Measurements from ENCODE around the gene FLNB. TPM values are rescaled to one million over a fixed set of nuclear protein-coding genes. Genes with fewer than 3 reads are reported as not detected.

FLNB gene
- total RNA-seq, 2 donors from 2014 or later, result 96.9 to 139 TPM

DNA sequence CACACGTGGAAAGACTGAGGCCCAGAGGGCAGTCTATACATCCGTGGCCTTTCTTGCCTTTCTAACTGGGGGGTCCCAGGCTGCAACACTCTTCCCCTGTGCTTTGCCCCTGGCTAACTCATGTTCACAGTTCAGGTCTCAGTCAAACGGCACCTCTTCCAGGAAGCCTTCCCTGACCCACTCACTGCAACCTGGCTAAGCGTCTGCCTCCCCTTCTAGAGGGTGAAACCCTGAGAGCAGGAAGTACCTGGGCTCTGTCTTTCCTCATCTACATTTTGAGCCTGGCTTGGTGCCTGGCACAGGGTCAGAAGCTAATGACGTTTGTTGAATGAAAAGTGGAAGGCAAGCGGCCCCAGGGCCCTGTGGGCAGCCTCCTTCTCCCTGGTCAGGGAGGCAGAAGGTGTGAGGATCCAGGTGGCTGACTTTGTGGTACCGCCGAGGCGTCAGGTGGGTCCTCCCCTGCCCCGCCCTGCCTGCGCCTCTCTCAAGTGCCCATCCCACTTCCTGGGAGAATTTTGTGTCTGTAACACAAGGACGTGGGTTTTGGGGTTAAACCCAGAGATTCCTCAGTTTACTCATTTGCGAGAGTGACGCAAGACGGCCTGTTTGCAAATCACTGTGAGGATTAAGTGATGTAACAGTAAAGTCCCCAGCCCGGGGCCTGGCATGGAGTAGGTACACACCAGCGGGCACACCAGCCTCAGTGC, 170.5 kb downstream of the FLNB start:
- DNase-seq (ENCODE audit: low spot score), result no peak
- no peak overlapping the region for H3K27ac ChIP-seq
- TF ChIP-seq, protein P1, sequence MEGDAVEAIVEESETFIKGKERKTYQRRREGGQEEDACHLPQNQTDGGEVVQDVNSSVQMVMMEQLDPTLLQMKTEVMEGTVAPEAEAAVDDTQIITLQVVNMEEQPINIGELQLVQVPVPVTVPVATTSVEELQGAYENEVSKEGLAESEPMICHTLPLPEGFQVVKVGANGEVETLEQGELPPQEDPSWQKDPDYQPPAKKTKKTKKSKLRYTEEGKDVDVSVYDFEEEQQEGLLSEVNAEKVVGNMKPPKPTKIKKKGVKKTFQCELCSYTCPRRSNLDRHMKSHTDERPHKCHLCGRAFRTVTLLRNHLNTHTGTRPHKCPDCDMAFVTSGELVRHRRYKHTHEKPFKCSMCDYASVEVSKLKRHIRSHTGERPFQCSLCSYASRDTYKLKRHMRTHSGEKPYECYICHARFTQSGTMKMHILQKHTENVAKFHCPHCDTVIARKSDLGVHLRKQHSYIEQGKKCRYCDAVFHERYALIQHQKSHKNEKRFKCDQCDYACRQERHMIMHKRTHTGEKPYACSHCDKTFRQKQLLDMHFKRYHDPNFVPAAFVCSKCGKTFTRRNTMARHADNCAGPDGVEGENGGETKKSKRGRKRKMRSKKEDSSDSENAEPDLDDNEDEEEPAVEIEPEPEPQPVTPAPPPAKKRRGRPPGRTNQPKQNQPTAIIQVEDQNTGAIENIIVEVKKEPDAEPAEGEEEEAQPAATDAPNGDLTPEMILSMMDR (IDR thresholded peaks at IDR 0.05), result no peak
- H3K36me3 ChIP-seq, result no peaks in the 10 kb centered on the region
- H3K4me3 ChIP-seq, result no peak overlapping the region
- H3K27me3 ChIP-seq (replicated peaks; ENCODE audit: insufficient read depth), result no peaks in the 10 kb centered on the region
- no peaks in the 10 kb centered on the region for H3K9me3 ChIP-seq
- H3K4me1 ChIP-seq (ENCODE audit: control insufficient read depth in 1 of 2, low read depth in 2 of 2), result peaks cover 14 to 37% of the 10 kb centered on the region in 2 donors
- ATAC-seq (ENCODE audit: insufficient number of reproducible peaks, low FRiP score, low read depth), result no peak

DNA sequence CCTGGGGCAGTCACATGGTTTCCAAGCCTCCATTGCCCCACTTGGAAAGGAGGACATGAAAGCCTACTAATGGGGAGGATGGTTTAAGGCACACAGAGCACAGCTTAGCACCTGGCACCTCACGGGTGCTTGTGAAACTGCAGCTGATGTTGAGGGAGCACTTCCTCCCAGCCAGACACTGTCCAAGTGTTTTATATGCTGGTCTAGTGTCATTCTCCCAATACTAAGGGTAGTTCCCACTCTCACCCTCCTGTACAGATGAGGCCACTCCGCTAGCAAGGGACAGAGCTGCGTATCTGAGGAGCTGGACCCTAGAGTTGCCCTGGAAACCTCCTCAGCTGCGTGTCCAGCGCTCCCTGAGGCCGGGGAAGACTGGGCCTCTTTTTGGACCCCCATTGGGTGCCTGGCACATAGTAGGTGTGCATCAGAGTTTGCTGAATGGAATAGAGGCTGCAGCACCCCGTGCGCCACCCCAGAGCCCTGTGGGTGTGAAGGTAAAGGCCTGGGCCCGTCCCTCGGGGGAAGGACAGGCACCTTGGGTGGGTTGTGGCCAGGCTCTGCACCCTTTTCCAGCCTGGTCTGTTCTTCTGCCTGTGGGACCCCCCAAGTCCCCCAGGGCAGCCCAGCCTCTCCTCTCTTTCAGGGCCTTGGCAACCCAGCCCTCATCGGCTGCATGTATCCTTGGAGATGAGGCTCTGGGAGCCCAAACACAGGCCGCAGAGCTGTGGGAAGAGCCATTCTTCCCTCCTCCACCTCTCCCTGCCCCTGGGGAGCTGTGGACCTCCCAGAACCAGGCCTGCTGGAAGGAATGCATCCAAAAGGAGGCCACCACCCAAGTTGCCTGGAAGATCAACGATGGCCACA, 171.2 kb downstream of the FLNB start:
- no peak for ATAC-seq (ENCODE audit: insufficient number of reproducible peaks, low FRiP score, low read depth)
- H3K4me3 ChIP-seq, result no peak overlapping the region
- H3K9me3 ChIP-seq, result no peaks in the 10 kb centered on the region
- H3K4me1 ChIP-seq (ENCODE audit: control insufficient read depth in 1 of 2, low read depth in 2 of 2), result peaks cover 14 to 31% of the 10 kb centered on the region in 2 donors
- H3K27me3 ChIP-seq (replicated peaks; ENCODE audit: insufficient read depth), result no peaks in the 10 kb centered on the region
- DNase-seq (ENCODE audit: low spot score), result no peak
- H3K27ac ChIP-seq, result no peak overlapping the region
- TF ChIP-seq, protein P1 (IDR thresholded peaks at IDR 0.05), result no peak
- H3K36me3 ChIP-seq, result no peaks in the 10 kb centered on the region

DNA sequence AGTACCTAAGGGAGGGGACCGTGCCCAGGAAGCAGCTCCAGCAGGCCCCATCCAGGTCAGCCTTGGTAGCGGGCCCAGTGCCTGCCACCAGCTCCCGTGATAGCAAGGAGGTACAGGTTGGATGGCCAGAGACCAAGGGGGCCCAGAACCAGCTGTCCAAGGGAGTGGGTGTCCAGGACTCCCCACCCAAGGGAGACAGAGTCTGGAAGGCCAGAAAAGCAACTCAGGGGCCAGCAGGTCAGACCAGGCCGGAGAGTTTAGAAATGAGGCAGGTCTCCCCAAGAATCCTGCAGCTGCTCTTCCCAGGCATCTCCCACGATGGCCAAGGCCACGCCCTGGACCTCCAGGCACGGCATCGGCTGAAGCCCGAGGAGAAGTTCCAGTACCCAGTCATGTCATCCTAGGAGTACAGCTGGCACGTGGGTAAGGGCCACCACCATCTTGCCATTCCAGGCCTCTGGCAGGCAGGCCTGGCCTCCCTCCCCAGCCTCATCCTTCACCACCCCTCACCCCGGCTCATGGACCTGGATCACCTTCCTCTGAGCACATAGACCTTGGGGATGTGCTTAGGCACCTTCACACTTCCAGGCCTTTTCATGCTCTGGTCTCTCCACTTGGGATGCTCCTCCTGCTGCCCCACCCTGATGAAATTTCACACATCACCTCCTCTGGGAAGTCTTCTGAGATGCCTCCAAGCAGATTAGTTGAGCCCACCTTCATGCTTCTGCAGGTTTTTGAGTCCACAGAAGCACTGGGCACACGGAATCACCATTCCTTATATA, 172.1 kb downstream of the FLNB start:
- no peak overlapping the region for H3K27ac ChIP-seq
- no peaks in the 10 kb centered on the region for H3K36me3 ChIP-seq
- DNase-seq (ENCODE audit: low spot score) (no peak), ATAC-seq (ENCODE audit: insufficient number of reproducible peaks, low FRiP score, low read depth) (no peak)
- TF ChIP-seq, protein P1 (IDR thresholded peaks at IDR 0.05), result no peak
- no peaks in the 10 kb centered on the region for H3K9me3 ChIP-seq
- no peak overlapping the region for H3K4me3 ChIP-seq
- no peaks in the 10 kb centered on the region for H3K27me3 ChIP-seq (replicated peaks; ENCODE audit: insufficient read depth)
- peaks cover 7 to 23% of the 10 kb centered on the region in 2 donors for H3K4me1 ChIP-seq (ENCODE audit: control insufficient read depth in 1 of 2, low read depth in 2 of 2)

DNA sequence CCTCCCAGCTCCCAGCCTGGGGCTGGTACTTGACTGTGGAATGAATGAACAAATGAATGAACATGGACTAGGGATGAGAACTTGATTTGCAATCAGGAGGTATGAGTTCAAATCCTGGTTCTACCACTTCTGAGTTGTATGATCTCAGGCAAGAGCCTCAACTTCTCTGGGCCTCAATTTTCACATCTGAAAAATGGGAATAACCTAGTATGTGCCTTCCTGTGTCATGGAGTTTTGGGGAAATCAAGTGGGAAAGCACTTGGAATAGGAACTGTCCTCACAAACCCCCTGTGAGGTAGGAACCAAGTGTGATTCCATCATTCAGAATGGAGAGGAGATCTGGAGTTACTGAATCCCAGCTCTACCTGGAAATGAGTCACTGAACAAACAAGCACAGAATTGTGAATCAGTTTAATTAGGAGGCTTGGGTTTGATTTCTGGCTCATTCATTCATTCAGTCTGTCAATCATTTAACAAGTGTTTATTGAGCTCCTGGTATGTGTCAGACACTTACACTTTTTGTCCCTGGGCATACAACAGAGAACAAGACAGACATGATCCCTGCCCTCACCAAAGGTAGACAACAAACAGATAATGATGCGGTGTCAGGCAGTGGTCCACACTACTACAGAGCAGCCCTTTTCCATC, 172.8 kb downstream of the FLNB start:
- Histone ChIP-seq H3K36me3 (no peaks in the 10 kb centered on the region), H3K27ac (no peak overlapping the region), H3K4me1 (ENCODE audit: control insufficient read depth in 1 of 2, low read depth in 2 of 2) (peaks cover 3 to 15% of the 10 kb centered on the region in 2 donors), H3K4me3 (no peak overlapping the region), H3K9me3 (no peaks in the 10 kb centered on the region), H3K27me3 (replicated peaks; ENCODE audit: insufficient read depth) (no peaks in the 10 kb centered on the region)
- DNase-seq (ENCODE audit: low spot score), result no peak
- ATAC-seq (ENCODE audit: insufficient number of reproducible peaks, low FRiP score, low read depth), result no peak
- TF ChIP-seq, protein P1 (IDR thresholded peaks at IDR 0.05), result no peak

Measured in thoracic aorta (tissue), 2 donors.